Esophagus squamous epithelium (tissue), 4 donors: Measurements from ENCODE around the gene ERCC4.

ENCODE experiments used
- CTCF ChIP-seq, 6 experiments: fragments of 450-650 bp in 4 of 6; fragments of 200-600 bp in 2 of 6; sonication (generic) in 2 of 6; IDR thresholded peaks; one replicate each; pipeline ENCODE4 v1.5.1; 2016 to 2019; ENCODE audit warnings: antibody characterized with exemption in 6 of 6, mild to moderate bottlenecking in 4 of 6, moderate library complexity in 4 of 6
- POLR2A ChIP-seq, 4 donors: fragments of 450-650 bp; IDR thresholded peaks; one replicate each; pipeline ENCODE4 v1.6.1; 2017; ENCODE audit warnings: antibody characterized with exemption in 4 of 4, mild to moderate bottlenecking in 4 of 4, moderate library complexity in 3 of 4

- no peak for TF ChIP-seq CTCF (IDR thresholded peaks at IDR 0.05)
- no peak for TF ChIP-seq POLR2A (IDR thresholded peaks at IDR 0.05)
Measured at GRCh38 chr16:13944816-13945215, 24.9 kb downstream of the ERCC4 start.
